Measurements from ENCODE around the gene ZNF777.
A peak's percentile ranks its signal among the peaks of the same experiment; 100 is the strongest.
"Not testable (repeated sequence)": the region's sequence is repeated elsewhere in the genome, so short reads cannot be mapped to it uniquely, and the experiment has no call there.

The ZNF777 gene

GRCh38 chr7:149397470-149398043, 63.3 kb downstream of the ZNF777 start:
- Histone ChIP-seq H3K36me3 (ENCODE audit: control insufficient read depth in 2 of 2, insufficient read depth in 1 of 2, low read length in 2 of 2) (no peaks in the 10 kb centered on the region), H3K9me3 (ENCODE audit: control insufficient read depth, insufficient read depth, low read depth, low read length) (no peaks in the 10 kb centered on the region), H3K4me3 (ENCODE audit: low read depth, low read length) (no peak overlapping the region), H3K27ac (ENCODE audit: extremely low read depth, low read depth, low read length) (no peak overlapping the region), H3K4me1 (ENCODE audit: control insufficient read depth, insufficient read depth, low read length) (no peaks in the 10 kb centered on the region)
- ChIA-PET POLR2A (no interaction called here), CTCF (no interaction called here)
- no peak for TF ChIP-seq HOXD13 (CRISPR knock-in tag; IDR thresholded peaks at IDR 0.05; ENCODE audit: borderline replicate concordance)
- TF ChIP-seq ZFP69B (tag by site-specific recombination; IDR thresholded peaks at IDR 0.05) = no peak
- TF ChIP-seq ZNF791 (tag by site-specific recombination; IDR thresholded peaks at IDR 0.05) = no peak
- no peak for TF ChIP-seq SP3 (tag by site-specific recombination; IDR thresholded peaks at IDR 0.05)
- no peak for TF ChIP-seq ZNF544 (tag by site-specific recombination; IDR thresholded peaks at IDR 0.05)
- TF ChIP-seq ZNF140 (tag by site-specific recombination; IDR thresholded peaks at IDR 0.05) = no peak
- no peak for TF ChIP-seq ZNF19 (tag by site-specific recombination; IDR thresholded peaks at IDR 0.05; ENCODE audit: low read depth)
- TF ChIP-seq ZNF311 (tag by site-specific recombination; IDR thresholded peaks at IDR 0.05; ENCODE audit: borderline replicate concordance) = no peak

- POLR2A ChIA-PET; H3K4me1 ChIP-seq (ENCODE audit: control insufficient read depth, insufficient read depth, low read length); H3K9me3 ChIP-seq (ENCODE audit: control insufficient read depth, insufficient read depth, low read depth, low read length); CTCF ChIA-PET; H3K4me3 ChIP-seq (ENCODE audit: low read depth, low read length); H3K36me3 ChIP-seq (ENCODE audit: control insufficient read depth in 2 of 2, insufficient read depth in 1 of 2, low read length in 2 of 2); H3K27ac ChIP-seq (ENCODE audit: extremely low read depth, low read depth, low read length): not testable (repeated sequence)
These were observed 72.1 kb downstream of the ZNF777 start for GRCh38 chr7:149388550-149389335.

GRCh38 chr7:149386514-149386913, 74.3 kb downstream of the ZNF777 start:
- H3K9me3 ChIP-seq (ENCODE audit: control insufficient read depth, insufficient read depth, low read depth, low read length); H3K4me3 ChIP-seq (ENCODE audit: low read depth, low read length); POLR2A ChIA-PET; H3K4me1 ChIP-seq (ENCODE audit: control insufficient read depth, insufficient read depth, low read length); H3K27ac ChIP-seq (ENCODE audit: extremely low read depth, low read depth, low read length); CTCF ChIA-PET; H3K36me3 ChIP-seq (ENCODE audit: control insufficient read depth in 2 of 2, insufficient read depth in 1 of 2, low read length in 2 of 2): not testable (repeated sequence)

- no peaks in the 10 kb centered on the region for H3K9me3 ChIP-seq (ENCODE audit: control insufficient read depth, insufficient read depth, low read depth, low read length)
- CTCF ChIA-PET = no interaction called here
- no peak overlapping the region for H3K4me3 ChIP-seq (ENCODE audit: low read depth, low read length)
- no peaks in the 10 kb centered on the region for H3K36me3 ChIP-seq (ENCODE audit: control insufficient read depth in 2 of 2, insufficient read depth in 1 of 2, low read length in 2 of 2)
- POLR2A ChIA-PET = interaction anchor here (0.7 kb wide), 2 partner anchors 20 to 270 kb away, joined by 3 read pairs; no protein-coding TSS in a partner anchor
- peak; percentile 41; the same call in 1 of the 2 replicates for TF ChIP-seq ZBTB48 (tag by site-specific recombination; IDR thresholded peaks at IDR 0.05)
- TF ChIP-seq ZNF830 (tag by site-specific recombination; IDR thresholded peaks at IDR 0.05; ENCODE audit: low read depth) = no peak
- TF ChIP-seq ZNF112 (tag by site-specific recombination; IDR thresholded peaks at IDR 0.05) = no peak
- no peak overlapping the region for H3K27ac ChIP-seq (ENCODE audit: extremely low read depth, low read depth, low read length)
- H3K4me1 ChIP-seq (ENCODE audit: control insufficient read depth, insufficient read depth, low read length) = no peaks in the 10 kb centered on the region
These were observed 75.5 kb downstream of the ZNF777 start for GRCh38 chr7:149385195-149385950.
